Measurements from ENCODE around the gene PGAP2. TPM values are rescaled to one million over a fixed set of nuclear protein-coding genes. Genes with fewer than 3 reads are reported as not detected.
"Not testable (repeated sequence)": the region's sequence is repeated elsewhere in the genome, so short reads cannot be mapped to it uniquely, and the experiment has no call there.

Gene PGAP2
- total and polyA plus RNA-seq, 5 donors from 2014 or later, result 11.4 to 16.7 (median 13.1) TPM

DNA sequence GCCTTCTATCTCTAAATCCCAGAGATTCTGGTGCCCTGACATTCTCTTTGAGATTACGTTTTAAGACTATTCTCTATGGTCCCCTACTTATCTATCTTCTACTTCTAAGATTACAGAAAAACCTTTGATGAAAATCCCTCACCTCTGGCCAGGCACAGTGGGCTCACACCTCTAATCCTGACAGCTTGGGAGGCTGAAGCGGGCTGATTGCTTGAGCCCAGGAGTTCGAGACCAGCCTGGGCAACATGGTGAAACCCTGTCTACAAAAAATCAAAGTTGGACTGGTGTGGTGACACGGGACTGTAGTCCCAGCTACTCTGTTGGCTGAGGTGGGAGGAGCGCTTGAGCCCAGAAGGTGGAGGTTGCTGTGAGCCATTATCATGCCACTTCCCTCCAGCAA is 25.4 kb upstream of the PGAP2 start:
- H3K9me3 ChIP-seq (ENCODE audit: control insufficient read depth in 2 of 2, low read length in 2 of 2), result no peaks in the 10 kb centered on the region
- ATAC-seq (ENCODE audit: low read depth in 2 of 2) (no peak), DNase-seq (no peak)
- no peaks in the 10 kb centered on the region for H3K27me3 ChIP-seq (ENCODE audit: control insufficient read depth, insufficient read depth, low read length)
- peak overlapping the region; percentile 19 for H3K4me3 ChIP-seq (ENCODE audit: low read depth, low read length)
- peaks cover 35% of the 10 kb centered on the region for H3K36me3 Mint-ChIP-seq
- H3K27ac Mint-ChIP-seq, result peak overlapping the region in 2 of 3 donors; percentile 78 to 84
- peaks cover 37 to 65% (median 54%) of the 10 kb centered on the region in 4 donors for H3K4me1 Mint-ChIP-seq
- H3K27me3 Mint-ChIP-seq, result no peaks in the 10 kb centered on the region
- peaks cover 63% of the 10 kb centered on the region for H3K4me1 ChIP-seq (ENCODE audit: control insufficient read depth, insufficient read depth, low read length, poor library complexity, severe bottlenecking)
- no peak overlapping the region for H3K27ac ChIP-seq (ENCODE audit: insufficient read depth, low read length, poor library complexity, severe bottlenecking)
- peak overlapping the region in 2 of 4 donors; percentile 16 to 19 for H3K4me3 Mint-ChIP-seq
- no peaks in the 10 kb centered on the region for H3K9me3 Mint-ChIP-seq
- H3K36me3 ChIP-seq (ENCODE audit: control insufficient read depth, insufficient read depth, low read length), result peaks cover 41% of the 10 kb centered on the region

DNA sequence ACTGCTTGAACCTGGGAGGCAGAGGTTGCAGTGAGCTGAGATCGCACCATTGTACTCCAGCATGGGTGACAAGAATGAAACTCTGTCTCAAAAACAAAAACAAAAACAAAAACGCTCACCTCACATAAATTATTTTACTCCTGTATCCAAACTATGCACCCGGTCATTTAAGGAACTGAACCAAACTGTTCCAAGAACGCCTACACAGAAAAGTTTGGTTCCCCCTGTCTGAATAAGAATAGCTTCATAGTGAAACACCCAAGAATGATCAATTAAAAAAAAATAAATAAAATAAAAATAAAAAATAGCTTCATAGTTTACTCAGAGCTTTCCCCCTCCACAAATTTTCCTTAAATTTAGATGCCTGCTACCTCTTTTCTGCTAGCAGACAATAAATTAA is 24.7 kb upstream of the PGAP2 start:
- peak overlapping the region in 1 of 4 donors; percentile 38 for H3K4me3 Mint-ChIP-seq
- Histone ChIP-seq H3K27me3 (ENCODE audit: control insufficient read depth, insufficient read depth, low read length) (no peaks in the 10 kb centered on the region), H3K4me1 (ENCODE audit: control insufficient read depth, insufficient read depth, low read length, poor library complexity, severe bottlenecking) (peaks cover 66% of the 10 kb centered on the region), H3K4me3 (ENCODE audit: low read depth, low read length) (no peak overlapping the region), H3K36me3 (ENCODE audit: control insufficient read depth, insufficient read depth, low read length) (peaks cover 37% of the 10 kb centered on the region), H3K27ac (ENCODE audit: insufficient read depth, low read length, poor library complexity, severe bottlenecking) (peak overlapping the region; percentile 82), H3K9me3 (ENCODE audit: control insufficient read depth in 2 of 2, low read length in 2 of 2) (no peaks in the 10 kb centered on the region)
- H3K27me3 Mint-ChIP-seq, result no peaks in the 10 kb centered on the region
- peak overlapping the region in 2 of 3 donors; percentile 17 to 83 for H3K27ac Mint-ChIP-seq
- H3K4me1 Mint-ChIP-seq, result peaks cover 32 to 70% (median 54%) of the 10 kb centered on the region in 4 donors
- H3K36me3 Mint-ChIP-seq, result peaks cover 29% of the 10 kb centered on the region
- no peak for ATAC-seq (ENCODE audit: low read depth in 2 of 2)
- no peak for DNase-seq
- no peaks in the 10 kb centered on the region for H3K9me3 Mint-ChIP-seq

DNA sequence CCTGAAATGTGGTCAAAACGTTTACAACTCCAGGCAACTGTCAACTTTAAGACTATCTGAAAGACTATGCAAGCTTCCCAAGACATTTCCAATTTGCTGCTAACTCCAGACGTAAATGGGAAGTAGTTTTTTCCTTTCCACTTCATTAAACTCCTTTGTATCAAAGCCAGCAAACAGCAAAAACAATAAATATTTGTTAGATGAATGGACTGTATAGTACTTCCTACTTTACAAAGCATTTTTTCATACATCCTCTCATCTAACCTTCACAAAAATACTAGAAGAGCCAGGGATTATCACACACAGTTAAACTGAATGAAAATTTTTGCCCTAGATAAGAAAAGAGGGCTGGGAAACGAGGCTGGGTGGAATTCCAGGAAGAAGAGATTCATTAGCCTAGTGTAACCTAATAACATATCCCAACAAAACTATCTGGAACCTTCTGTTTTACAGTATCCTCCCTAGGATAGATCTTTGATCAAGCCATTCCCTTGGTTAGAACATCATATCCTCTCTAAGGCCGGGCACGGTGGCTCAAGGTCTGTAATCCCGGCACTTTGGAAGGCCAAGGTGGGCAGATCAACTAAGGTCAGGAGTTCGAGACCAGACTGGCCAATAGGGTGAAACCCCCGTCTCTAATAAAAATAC is 21.5 kb upstream of the PGAP2 start:
- DNase-seq (no peak), ATAC-seq (ENCODE audit: low read depth in 2 of 2) (no peak)
- Mint-ChIP-seq H3K4me3 (peak overlapping the region; percentile 3 to 56 (median 12)), H3K36me3 (peaks cover 18% of the 10 kb centered on the region), H3K9me3 (no peaks in the 10 kb centered on the region), H3K4me1 (peaks cover 38 to 81% (median 63%) of the 10 kb centered on the region in 4 donors), H3K27ac (peak overlapping the region; percentile 78 to 93 (median 87)), H3K27me3 (no peaks in the 10 kb centered on the region)
- H3K4me3 ChIP-seq (ENCODE audit: low read depth, low read length), result peak overlapping the region; percentile 9
- no peaks in the 10 kb centered on the region for H3K9me3 ChIP-seq (ENCODE audit: control insufficient read depth in 2 of 2, low read length in 2 of 2)
- H3K4me1 ChIP-seq (ENCODE audit: control insufficient read depth, insufficient read depth, low read length, poor library complexity, severe bottlenecking), result peaks cover 61% of the 10 kb centered on the region
- H3K36me3 ChIP-seq (ENCODE audit: control insufficient read depth, insufficient read depth, low read length), result peaks cover 23% of the 10 kb centered on the region
- H3K27ac ChIP-seq (ENCODE audit: insufficient read depth, low read length, poor library complexity, severe bottlenecking), result peak overlapping the region; percentile 82
- no peaks in the 10 kb centered on the region for H3K27me3 ChIP-seq (ENCODE audit: control insufficient read depth, insufficient read depth, low read length)

GRCh38 chr11:3794387-3794786 is 14.0 kb upstream of the PGAP2 start:
- H3K27me3 ChIP-seq (ENCODE audit: control insufficient read depth, insufficient read depth, low read length); H3K9me3 ChIP-seq (ENCODE audit: control insufficient read depth in 2 of 2, low read length in 2 of 2); H3K27me3 Mint-ChIP-seq; DNase-seq; ATAC-seq (ENCODE audit: low read depth in 2 of 2); H3K9me3 Mint-ChIP-seq: not testable (repeated sequence)
- Mint-ChIP-seq H3K27ac (peak overlapping the region in 2 of 3 donors; percentile 79 to 93), H3K36me3 (peaks cover 20% of the 10 kb centered on the region), H3K4me3 (peak overlapping the region; percentile 21 to 95 (median 75)), H3K4me1 (peaks cover 26 to 70% (median 41%) of the 10 kb centered on the region in 4 donors)
- peak overlapping the region; percentile 97 for H3K27ac ChIP-seq (ENCODE audit: insufficient read depth, low read length, poor library complexity, severe bottlenecking)
- peaks cover 34% of the 10 kb centered on the region for H3K4me1 ChIP-seq (ENCODE audit: control insufficient read depth, insufficient read depth, low read length, poor library complexity, severe bottlenecking)
- peaks cover 29% of the 10 kb centered on the region for H3K36me3 ChIP-seq (ENCODE audit: control insufficient read depth, insufficient read depth, low read length)
- peak overlapping the region; percentile 89 for H3K4me3 ChIP-seq (ENCODE audit: low read depth, low read length)

GRCh38 chr11:3795131-3796001 is 13.0 kb upstream of the PGAP2 start:
- DNase-seq, result no peak

GRCh38 chr11:3796002-3796311 is 12.4 kb upstream of the PGAP2 start:
- Mint-ChIP-seq H3K36me3 (peaks cover 15% of the 10 kb centered on the region), H3K27me3 (no peaks in the 10 kb centered on the region), H3K9me3 (no peaks in the 10 kb centered on the region), H3K4me3 (peak overlapping the region; percentile 80 to 96 (median 93)), H3K4me1 (peaks cover 19 to 63% (median 32%) of the 10 kb centered on the region in 4 donors), H3K27ac (peak overlapping the region; percentile 87 to 100 (median 99))
- H3K27me3 ChIP-seq (ENCODE audit: control insufficient read depth, insufficient read depth, low read length), result no peaks in the 10 kb centered on the region
- peaks cover 23% of the 10 kb centered on the region for H3K36me3 ChIP-seq (ENCODE audit: control insufficient read depth, insufficient read depth, low read length)
- peaks cover 28% of the 10 kb centered on the region for H3K4me1 ChIP-seq (ENCODE audit: control insufficient read depth, insufficient read depth, low read length, poor library complexity, severe bottlenecking)
- peak overlapping the region; percentile 97 for H3K27ac ChIP-seq (ENCODE audit: insufficient read depth, low read length, poor library complexity, severe bottlenecking)
- DNase-seq (no peak), ATAC-seq (ENCODE audit: low read depth in 2 of 2) (no peak)
- H3K4me3 ChIP-seq (ENCODE audit: low read depth, low read length), result peak overlapping the region; percentile 89
- H3K9me3 ChIP-seq (ENCODE audit: control insufficient read depth in 2 of 2, low read length in 2 of 2), result no peaks in the 10 kb centered on the region

More at GRCh38 chr11:3795131-3796001, 13.0 kb upstream of the PGAP2 start:
- ATAC-seq (ENCODE audit: low read depth in 2 of 2), result no peak
- H3K36me3 Mint-ChIP-seq, result peaks cover 19% of the 10 kb centered on the region
- no peaks in the 10 kb centered on the region for H3K27me3 Mint-ChIP-seq
- Histone ChIP-seq H3K27me3 (ENCODE audit: control insufficient read depth, insufficient read depth, low read length) (no peaks in the 10 kb centered on the region), H3K36me3 (ENCODE audit: control insufficient read depth, insufficient read depth, low read length) (peaks cover 28% of the 10 kb centered on the region), H3K9me3 (ENCODE audit: control insufficient read depth in 2 of 2, low read length in 2 of 2) (no peaks in the 10 kb centered on the region), H3K4me3 (ENCODE audit: low read depth, low read length) (peak overlapping the region; percentile 89), H3K27ac (ENCODE audit: insufficient read depth, low read length, poor library complexity, severe bottlenecking) (peak overlapping the region; percentile 97), H3K4me1 (ENCODE audit: control insufficient read depth, insufficient read depth, low read length, poor library complexity, severe bottlenecking) (peaks cover 30% of the 10 kb centered on the region)
- peaks cover 22 to 67% (median 36%) of the 10 kb centered on the region in 4 donors for H3K4me1 Mint-ChIP-seq
- H3K4me3 Mint-ChIP-seq, result peak overlapping the region; percentile 80 to 96 (median 93)
- H3K9me3 Mint-ChIP-seq, result no peaks in the 10 kb centered on the region
- peak overlapping the region; percentile 87 to 100 (median 99) for H3K27ac Mint-ChIP-seq

- H3K27me3 Mint-ChIP-seq, result no peaks in the 10 kb centered on the region
- H3K4me3 Mint-ChIP-seq, result peak overlapping the region; percentile 80 to 96 (median 93)
- H3K4me3 ChIP-seq (ENCODE audit: low read depth, low read length), result peak overlapping the region; percentile 89
- no peaks in the 10 kb centered on the region for H3K27me3 ChIP-seq (ENCODE audit: control insufficient read depth, insufficient read depth, low read length)
- no peaks in the 10 kb centered on the region for H3K9me3 ChIP-seq (ENCODE audit: control insufficient read depth in 2 of 2, low read length in 2 of 2)
- H3K4me1 ChIP-seq (ENCODE audit: control insufficient read depth, insufficient read depth, low read length, poor library complexity, severe bottlenecking), result peaks cover 28% of the 10 kb centered on the region
- no peaks in the 10 kb centered on the region for H3K9me3 Mint-ChIP-seq
- peaks cover 20% of the 10 kb centered on the region for H3K36me3 ChIP-seq (ENCODE audit: control insufficient read depth, insufficient read depth, low read length)
- DNase-seq (peak in 2 of 3 donors; percentile 23 to 27), ATAC-seq (ENCODE audit: low read depth in 2 of 2) (no peak)
- H3K27ac ChIP-seq (ENCODE audit: insufficient read depth, low read length, poor library complexity, severe bottlenecking), result peak overlapping the region; percentile 97
- H3K27ac Mint-ChIP-seq, result peak overlapping the region; percentile 87 to 100 (median 99)
- H3K36me3 Mint-ChIP-seq, result peaks cover 15% of the 10 kb centered on the region
- peaks cover 19 to 63% (median 32%) of the 10 kb centered on the region in 4 donors for H3K4me1 Mint-ChIP-seq
These were observed 12.0 kb upstream of the PGAP2 start for GRCh38 chr11:3796346-3796745.
